Mesothelial cell of epicardium (in vitro differentiated cells): ENCODE data around the gene KIAA1671. TPM values are rescaled to one million over a fixed set of nuclear protein-coding genes. Genes with fewer than 3 reads are reported as not detected.
A peak's percentile ranks its signal among the peaks of the same experiment; 100 is the strongest.

ENCODE experiments used
- DNase-seq, 2 experiments: peaks; one replicate each; pipeline ENCODE4 v3.0.0; 2021; ENCODE audit warnings: low spot score in 2 of 2; ENCODE audit not compliant: unreplicated experiment in 2 of 2
- H3K27ac Mint-ChIP-seq: 2 replicates; pipeline ENCODE4 v1.8.0; 2021; ENCODE audit warnings: mixed read lengths
- H3K27me3 Mint-ChIP-seq: 2 replicates; pipeline ENCODE4 v1.8.0; 2021; ENCODE audit warnings: low read depth, mixed read lengths
- H3K36me3 Mint-ChIP-seq: 2 replicates; pipeline ENCODE4 v1.8.0; 2021; ENCODE audit warnings: mixed read lengths
- H3K4me1 Mint-ChIP-seq: 2 replicates; pipeline ENCODE4 v1.8.0; 2021; ENCODE audit warnings: mixed read lengths
- H3K4me3 Mint-ChIP-seq: 2 replicates; pipeline ENCODE4 v1.8.0; 2021; ENCODE audit warnings: mild to moderate bottlenecking, moderate library complexity, mixed read lengths
- H3K9me3 Mint-ChIP-seq: 2 replicates; pipeline ENCODE4 v1.8.0; 2021; ENCODE audit warnings: mixed read lengths
- CTCF ChIP-seq: fragments of 200-600 bp; sonication (generic); IDR thresholded peaks from one replicate; pipeline ENCODE4 v1.5.0; 2021; ENCODE audit warnings: antibody characterized with exemption; ENCODE audit not compliant: unreplicated experiment
- total RNA-seq: library from RNA; stranded (reverse); gene quantifications from 3 replicates; pipeline ENCODE4 v1.2.1, GENCODE V29; 2021

The KIAA1671 gene
- total RNA-seq, 1 donor from 2014 or later: 21.8 TPM

GRCh38 chr22:25050566-25050965, 98.0 kb downstream of the KIAA1671 start:
- H3K9me3 Mint-ChIP-seq: no peaks in the 10 kb centered on the region
- no peak overlapping the region for H3K27ac Mint-ChIP-seq
- H3K27me3 Mint-ChIP-seq: no peaks in the 10 kb centered on the region
- peaks cover 17% of the 10 kb centered on the region for H3K36me3 Mint-ChIP-seq
- no peak for TF ChIP-seq CTCF
- H3K4me3 Mint-ChIP-seq: no peak overlapping the region
- DNase-seq: no peak
- H3K4me1 Mint-ChIP-seq: no peaks in the 10 kb centered on the region

GRCh38 chr22:25051073-25051472, 98.6 kb downstream of the KIAA1671 start:
- TF ChIP-seq CTCF: peak; percentile 43

GRCh38 chr22:25051983-25052710, 99.6 kb downstream of the KIAA1671 start:
- no peak for TF ChIP-seq CTCF
- DNase-seq: no peak
- Mint-ChIP-seq H3K36me3 (peaks cover 17% of the 10 kb centered on the region), H3K27ac (no peak overlapping the region), H3K4me3 (no peak overlapping the region), H3K27me3 (no peaks in the 10 kb centered on the region), H3K9me3 (no peaks in the 10 kb centered on the region), H3K4me1 (no peaks in the 10 kb centered on the region)

More at GRCh38 chr22:25051073-25051472, 98.6 kb downstream of the KIAA1671 start:
- DNase-seq: no peak
- Mint-ChIP-seq H3K4me1 (no peaks in the 10 kb centered on the region), H3K27ac (no peak overlapping the region), H3K27me3 (no peaks in the 10 kb centered on the region), H3K9me3 (no peaks in the 10 kb centered on the region), H3K4me3 (no peak overlapping the region), H3K36me3 (peaks cover 17% of the 10 kb centered on the region)

GRCh38 chr22:25053153-25053805, 100.8 kb downstream of the KIAA1671 start:
- no peak for DNase-seq
- H3K4me1 Mint-ChIP-seq: no peaks in the 10 kb centered on the region
- no peaks in the 10 kb centered on the region for H3K9me3 Mint-ChIP-seq
- H3K27ac Mint-ChIP-seq: no peak overlapping the region
- H3K27me3 Mint-ChIP-seq: no peaks in the 10 kb centered on the region
- H3K36me3 Mint-ChIP-seq: peaks cover 17% of the 10 kb centered on the region
- H3K4me3 Mint-ChIP-seq: no peak overlapping the region
- no peak for TF ChIP-seq CTCF

- Mint-ChIP-seq H3K27ac (no peak overlapping the region), H3K9me3 (no peaks in the 10 kb centered on the region), H3K27me3 (no peaks in the 10 kb centered on the region)
These were observed 102.5 kb downstream of the KIAA1671 start for GRCh38 chr22:25054943-25055511.

More at GRCh38 chr22:25054943-25055511, 102.5 kb downstream of the KIAA1671 start:
- Mint-ChIP-seq H3K4me3 (no peak overlapping the region), H3K4me1 (no peaks in the 10 kb centered on the region), H3K36me3 (peaks cover 16% of the 10 kb centered on the region)
- no peak for TF ChIP-seq CTCF
- DNase-seq: no peak
